ENCODE data around the gene TREML1. TPM values are rescaled to one million over a fixed set of nuclear protein-coding genes. Genes with fewer than 3 reads are reported as not detected.

Gene TREML1
- total RNA-seq (under 1 TPM in 1 of 4 donors, not detected in 3; 0.39 TPM), polyA plus RNA-seq (under 1 TPM in 1 of 3 donors, not detected in 2; 0.04 TPM)
- long read RNA-seq, donor 1: 0 reads
- long read RNA-seq, donor 2: 0 reads

DNA sequence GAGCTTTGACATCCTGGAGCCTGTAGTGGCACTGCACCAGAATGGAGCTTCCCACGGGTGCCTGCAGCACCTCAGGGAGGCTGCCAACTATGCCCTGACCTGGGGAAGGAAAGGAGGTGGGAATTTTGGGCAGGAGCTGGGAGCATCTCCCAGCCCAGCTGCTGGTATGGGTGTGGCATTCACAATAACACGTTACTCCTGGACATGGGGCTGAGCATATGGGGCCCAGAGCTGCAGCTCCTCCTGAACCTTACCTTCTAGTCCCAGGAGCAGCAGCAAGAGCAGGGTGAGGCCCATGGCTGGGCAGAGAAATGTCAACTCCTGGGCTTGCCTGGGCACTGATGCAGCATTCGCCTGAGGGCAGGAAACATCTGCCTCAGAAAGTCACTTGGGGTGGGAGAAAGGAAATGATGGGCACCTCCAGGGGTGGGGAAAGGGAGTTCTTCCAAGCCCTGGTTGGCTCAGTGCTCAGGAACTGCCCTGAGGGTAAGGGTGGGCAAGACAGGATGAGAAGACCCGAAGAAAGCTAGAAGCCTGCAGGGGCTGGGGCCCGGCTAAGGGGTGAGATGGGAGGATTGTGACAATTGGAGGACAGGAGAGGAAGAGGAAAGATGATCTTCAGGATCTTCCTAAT, at the start of gene TREML1:
Gene TREML1 (minus strand): TSS at position 356 of the 634 bp plus-strand sequence. CDS start 59 bp downstream, at position 297.
- Histone ChIP-seq H3K4me3 (no peak within 1 kb of the TSS), H3K27me3 (ENCODE audit: insufficient read depth in 3 of 3, low read length in 2 of 3) (peaks cover 0 to 2% (median 0%) of the 10 kb centered on the region in 3 donors), H3K9me3 (no peaks in the 10 kb centered on the region), H3K36me3 (ENCODE audit: insufficient read depth in 1 of 2, low read depth in 1 of 2) (peaks cover 5 to 6% of the 10 kb centered on the region in 2 donors), H3K4me1 (no peaks in the 10 kb centered on the region), H3K27ac (no peak within 1 kb of the TSS)
- no peak for DNase-seq
- intact Hi-C loops (cut with DNase I): loop anchor here in 1 of 2 donors (1.0 kb wide), 1 partner anchor 44 kb away; no protein-coding TSS in a partner anchor
- WGBS, 3 donors: 60 to 67% (median 66%) methylated on average over 5 of the region's 5 CpGs
- ATAC-seq: no peak
- TF ChIP-seq, protein P1, sequence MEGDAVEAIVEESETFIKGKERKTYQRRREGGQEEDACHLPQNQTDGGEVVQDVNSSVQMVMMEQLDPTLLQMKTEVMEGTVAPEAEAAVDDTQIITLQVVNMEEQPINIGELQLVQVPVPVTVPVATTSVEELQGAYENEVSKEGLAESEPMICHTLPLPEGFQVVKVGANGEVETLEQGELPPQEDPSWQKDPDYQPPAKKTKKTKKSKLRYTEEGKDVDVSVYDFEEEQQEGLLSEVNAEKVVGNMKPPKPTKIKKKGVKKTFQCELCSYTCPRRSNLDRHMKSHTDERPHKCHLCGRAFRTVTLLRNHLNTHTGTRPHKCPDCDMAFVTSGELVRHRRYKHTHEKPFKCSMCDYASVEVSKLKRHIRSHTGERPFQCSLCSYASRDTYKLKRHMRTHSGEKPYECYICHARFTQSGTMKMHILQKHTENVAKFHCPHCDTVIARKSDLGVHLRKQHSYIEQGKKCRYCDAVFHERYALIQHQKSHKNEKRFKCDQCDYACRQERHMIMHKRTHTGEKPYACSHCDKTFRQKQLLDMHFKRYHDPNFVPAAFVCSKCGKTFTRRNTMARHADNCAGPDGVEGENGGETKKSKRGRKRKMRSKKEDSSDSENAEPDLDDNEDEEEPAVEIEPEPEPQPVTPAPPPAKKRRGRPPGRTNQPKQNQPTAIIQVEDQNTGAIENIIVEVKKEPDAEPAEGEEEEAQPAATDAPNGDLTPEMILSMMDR (IDR thresholded peaks at IDR 0.05): no peak

DNA sequence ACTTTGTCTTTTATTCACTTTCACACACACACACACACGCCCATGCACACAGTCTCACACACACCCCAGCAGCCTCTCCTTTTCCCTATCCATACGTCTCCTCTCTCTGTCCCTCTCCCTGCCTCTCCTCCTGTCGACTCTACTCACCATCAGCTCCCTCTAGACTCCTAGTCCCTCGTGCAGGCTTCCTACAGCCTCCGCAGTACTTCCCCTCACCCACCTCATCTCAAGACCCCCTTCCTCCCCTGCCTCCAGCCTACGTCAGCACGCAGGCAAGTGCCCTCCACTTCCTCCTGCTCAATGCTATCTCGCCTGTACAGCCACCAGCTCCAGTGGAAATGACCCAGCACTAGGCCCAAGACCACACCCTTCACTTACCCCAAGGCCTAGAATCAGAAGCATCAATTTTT, 47.6 kb upstream of the TREML1 start:
- Histone ChIP-seq H3K9me3 (no peaks in the 10 kb centered on the region), H3K36me3 (ENCODE audit: insufficient read depth in 1 of 2, low read depth in 1 of 2) (no peaks in the 10 kb centered on the region), H3K27me3 (ENCODE audit: insufficient read depth in 3 of 3, low read length in 2 of 3) (no peaks in the 10 kb centered on the region), H3K27ac (no peak overlapping the region), H3K4me1 (no peaks in the 10 kb centered on the region), H3K4me3 (no peak overlapping the region)
- ATAC-seq: no peak
- intact Hi-C loops (cut with DNase I): no loop called here
- 58 to 65% (median 64%) methylated on average over 8 of the region's 8 CpGs for WGBS, 3 donors
- TF ChIP-seq, protein P1 (IDR thresholded peaks at IDR 0.05): no peak
- DNase-seq: no peak

DNA sequence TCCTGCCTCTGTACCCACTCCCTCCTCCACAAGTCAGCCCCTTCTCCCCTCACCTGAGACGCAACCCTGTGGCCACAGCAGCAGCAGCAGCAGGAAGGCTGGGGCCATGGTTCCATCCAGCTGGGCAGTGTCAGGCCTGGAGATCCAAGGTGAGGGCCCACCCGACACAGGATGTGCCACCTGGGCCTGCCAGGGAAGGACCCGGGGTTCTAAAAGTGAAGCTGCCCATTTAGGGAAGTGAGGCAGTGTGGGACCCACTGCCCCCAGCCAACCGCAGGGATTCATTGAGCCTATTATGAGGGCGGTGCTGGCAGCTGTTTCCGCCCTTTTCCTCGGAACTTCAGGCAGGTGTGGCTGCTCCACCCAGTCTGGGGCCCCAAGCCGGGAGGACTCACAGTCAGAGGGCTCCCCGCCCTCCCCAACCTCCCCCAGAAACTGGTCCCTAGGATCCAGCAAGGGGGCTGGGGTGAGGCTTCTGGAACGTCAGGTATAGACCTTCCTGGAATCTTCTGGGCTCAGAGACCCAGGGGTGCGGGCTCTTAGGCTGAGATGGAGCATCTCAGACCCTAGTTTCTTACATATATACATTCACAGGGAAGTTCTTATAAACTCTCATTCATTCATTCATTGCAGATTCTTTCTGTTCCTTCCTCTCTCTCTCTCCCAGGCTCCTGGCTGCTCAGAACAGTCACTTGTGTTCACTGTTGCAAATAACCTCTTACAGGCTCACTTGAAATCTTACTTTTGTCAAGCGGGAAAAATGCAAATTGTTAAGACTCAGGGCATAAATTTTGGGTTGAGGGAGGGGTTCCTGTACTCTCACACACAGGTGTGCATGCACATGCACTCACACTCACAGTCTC, 47.0 kb upstream of the TREML1 start, which contains the start of gene TREML2:
Gene TREML2 (minus strand): TSS at position 249 of the 863 bp plus-strand sequence. CDS start 141 bp downstream, at position 108.
- TF ChIP-seq, protein P1 (IDR thresholded peaks at IDR 0.05): no peak
- Histone ChIP-seq H3K4me1 (no peaks in the 10 kb centered on the region), H3K4me3 (no peak within 1 kb of the TSS), H3K27ac (no peak within 1 kb of the TSS), H3K9me3 (no peaks in the 10 kb centered on the region), H3K36me3 (ENCODE audit: insufficient read depth in 1 of 2, low read depth in 1 of 2) (no peaks in the 10 kb centered on the region), H3K27me3 (ENCODE audit: insufficient read depth in 3 of 3, low read length in 2 of 3) (no peaks in the 10 kb centered on the region)
- intact Hi-C loops (cut with DNase I): no loop called here
- DNase-seq (no peak), ATAC-seq (no peak)
- WGBS, 3 donors: 55 to 74% (median 62%) methylated on average over 12 of the region's 12 CpGs

- Histone ChIP-seq H3K9me3 (no peaks in the 10 kb centered on the region), H3K27ac (no peak overlapping the region), H3K4me1 (no peaks in the 10 kb centered on the region), H3K27me3 (ENCODE audit: insufficient read depth in 3 of 3, low read length in 2 of 3) (peaks cover 0 to 1% (median 0%) of the 10 kb centered on the region in 3 donors), H3K36me3 (ENCODE audit: insufficient read depth in 1 of 2, low read depth in 1 of 2) (no peaks in the 10 kb centered on the region), H3K4me3 (no peak overlapping the region)
- intact Hi-C loops (cut with DNase I): no loop called here
- TF ChIP-seq, protein P1 (IDR thresholded peaks at IDR 0.05): no peak
- peak in 3 of 4 donors; percentile 24 to 38 (median 37) for ATAC-seq
- DNase-seq: no peak
- 70 to 87% (median 80%) methylated on average over 2 of the region's 2 CpGs for WGBS, 3 donors
Observed at GRCh38 chr6:41200296-41200900, 46.3 kb upstream of the TREML1 start.
